Esophagus squamous epithelium (tissue), 4 donors: ENCODE measurements around the gene CPSF3.

Source experiments
- POLR2A ChIP-seq, 4 donors: fragments of 450-650 bp; IDR thresholded peaks; one replicate each; pipeline ENCODE4 v1.6.1; 2017; ENCODE audit warnings: antibody characterized with exemption in 4 of 4, mild to moderate bottlenecking in 4 of 4, moderate library complexity in 3 of 4
- TF ChIP-seq, protein P1 (sequence below), 6 experiments: fragments of 450-650 bp in 4 of 6; fragments of 200-600 bp in 2 of 6; sonication (generic) in 2 of 6; IDR thresholded peaks; one replicate each; pipeline ENCODE4 v1.5.1; 2016 to 2019; ENCODE audit warnings: antibody characterized with exemption in 6 of 6, mild to moderate bottlenecking in 4 of 6, moderate library complexity in 4 of 6

DNA sequence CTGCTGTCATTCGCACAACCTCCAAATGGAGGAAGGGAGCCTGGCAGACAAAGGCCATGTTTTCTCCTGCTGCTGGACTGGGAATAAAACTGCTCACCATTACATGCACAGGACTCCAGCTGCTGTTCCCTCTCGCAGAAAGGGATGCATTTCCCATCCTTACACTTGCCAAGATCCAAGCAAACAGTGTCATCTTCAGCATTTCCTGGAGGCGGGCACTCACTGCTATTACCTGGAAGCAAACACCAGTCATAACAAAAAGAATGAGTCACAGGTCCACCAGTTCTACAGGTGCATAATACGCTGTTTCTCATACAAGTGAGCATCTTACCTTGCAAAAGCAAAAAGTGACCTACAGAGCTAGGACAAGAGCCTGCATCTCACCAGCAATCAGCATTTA, 73.6 kb downstream of the CPSF3 start:
- TF ChIP-seq POLR2A (IDR thresholded peaks at IDR 0.05): no peak
- TF ChIP-seq, protein P1, sequence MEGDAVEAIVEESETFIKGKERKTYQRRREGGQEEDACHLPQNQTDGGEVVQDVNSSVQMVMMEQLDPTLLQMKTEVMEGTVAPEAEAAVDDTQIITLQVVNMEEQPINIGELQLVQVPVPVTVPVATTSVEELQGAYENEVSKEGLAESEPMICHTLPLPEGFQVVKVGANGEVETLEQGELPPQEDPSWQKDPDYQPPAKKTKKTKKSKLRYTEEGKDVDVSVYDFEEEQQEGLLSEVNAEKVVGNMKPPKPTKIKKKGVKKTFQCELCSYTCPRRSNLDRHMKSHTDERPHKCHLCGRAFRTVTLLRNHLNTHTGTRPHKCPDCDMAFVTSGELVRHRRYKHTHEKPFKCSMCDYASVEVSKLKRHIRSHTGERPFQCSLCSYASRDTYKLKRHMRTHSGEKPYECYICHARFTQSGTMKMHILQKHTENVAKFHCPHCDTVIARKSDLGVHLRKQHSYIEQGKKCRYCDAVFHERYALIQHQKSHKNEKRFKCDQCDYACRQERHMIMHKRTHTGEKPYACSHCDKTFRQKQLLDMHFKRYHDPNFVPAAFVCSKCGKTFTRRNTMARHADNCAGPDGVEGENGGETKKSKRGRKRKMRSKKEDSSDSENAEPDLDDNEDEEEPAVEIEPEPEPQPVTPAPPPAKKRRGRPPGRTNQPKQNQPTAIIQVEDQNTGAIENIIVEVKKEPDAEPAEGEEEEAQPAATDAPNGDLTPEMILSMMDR (IDR thresholded peaks at IDR 0.05): no peak
